CD4-positive, alpha-beta T cell treated with Interleukin-21 for 1 hour (primary cell): ENCODE results near the gene ADAM33.

Source experiments
- DNase-seq: peaks from one replicate; pipeline ENCODE4 v3.0.0-alpha.2; 2020

The ADAM33 gene

DNA sequence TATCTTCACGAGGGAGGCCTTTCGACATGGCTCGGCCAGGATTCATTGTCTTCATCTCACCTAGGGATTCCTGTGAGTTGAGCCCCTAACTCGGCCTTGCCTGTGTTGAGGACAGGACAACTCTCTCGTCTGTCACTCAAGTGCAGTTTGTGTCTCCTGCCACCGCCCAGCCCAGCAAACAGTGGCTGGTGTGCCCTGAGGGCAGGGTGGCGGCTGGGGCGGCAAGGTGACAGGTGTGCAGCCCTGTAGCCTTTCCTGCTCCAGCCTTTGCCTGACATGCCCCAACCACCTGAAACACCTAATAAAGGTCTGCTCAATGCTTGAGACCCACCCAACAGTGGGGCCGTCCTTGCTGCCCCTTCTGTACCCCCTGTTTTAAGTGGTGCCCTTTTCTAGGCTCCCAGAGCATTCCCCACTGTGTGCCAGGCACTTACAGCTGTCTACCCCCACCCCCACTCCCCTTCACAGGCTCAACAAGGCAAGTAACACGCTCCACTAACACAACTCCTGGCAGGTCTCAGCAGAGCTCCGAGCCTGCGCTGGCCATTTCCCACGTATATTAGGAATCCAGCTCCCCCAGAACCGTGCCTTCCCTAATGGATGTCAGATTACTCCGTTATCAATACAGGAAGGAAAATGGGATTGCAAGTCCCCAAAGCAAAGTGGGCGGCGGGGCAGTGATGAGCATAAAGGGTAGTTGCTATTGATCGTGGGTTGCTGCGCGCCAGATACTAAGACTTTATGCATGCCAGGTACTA, 36.3 kb downstream of the ADAM33 start:
- DNase-seq, result no peak

DNA sequence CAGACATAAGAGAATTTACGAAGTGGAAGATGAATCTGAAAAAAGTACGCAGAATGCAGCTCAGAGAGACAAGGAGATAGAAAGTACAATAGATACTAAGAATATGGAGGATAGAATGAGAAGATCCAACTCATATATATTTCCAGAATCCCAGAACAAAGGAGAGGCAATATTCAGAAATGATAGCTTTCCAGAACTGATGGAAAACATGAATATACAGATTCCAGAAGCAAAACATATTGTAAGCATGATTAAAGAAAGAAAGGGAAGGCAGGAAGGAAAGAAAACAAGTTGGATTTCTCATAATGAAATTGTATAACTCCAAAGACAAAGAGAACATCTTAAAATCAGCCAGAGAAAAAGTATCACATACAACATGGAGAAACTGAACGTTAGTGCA, 41.6 kb downstream of the ADAM33 start:
- DNase-seq, result no peak

DNA sequence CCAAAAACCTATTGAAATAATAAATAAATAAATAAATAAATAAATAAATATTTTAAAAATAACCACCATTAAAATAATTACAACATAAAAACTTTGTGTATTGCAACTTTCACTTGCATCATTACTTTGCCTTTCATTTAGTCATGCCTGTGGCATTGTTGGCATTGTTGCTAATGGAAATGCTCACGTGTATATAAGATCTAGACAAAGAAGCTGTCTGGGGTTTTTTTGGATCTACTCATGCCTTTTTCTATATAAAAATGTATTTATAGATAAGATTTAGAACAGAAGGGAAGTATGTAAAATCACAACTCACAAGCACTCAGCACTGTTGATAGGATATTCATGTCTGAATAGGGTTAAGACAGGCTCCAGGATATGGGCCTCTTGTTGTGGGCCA, 46.5 kb downstream of the ADAM33 start:
- DNase-seq, result no peak

DNA sequence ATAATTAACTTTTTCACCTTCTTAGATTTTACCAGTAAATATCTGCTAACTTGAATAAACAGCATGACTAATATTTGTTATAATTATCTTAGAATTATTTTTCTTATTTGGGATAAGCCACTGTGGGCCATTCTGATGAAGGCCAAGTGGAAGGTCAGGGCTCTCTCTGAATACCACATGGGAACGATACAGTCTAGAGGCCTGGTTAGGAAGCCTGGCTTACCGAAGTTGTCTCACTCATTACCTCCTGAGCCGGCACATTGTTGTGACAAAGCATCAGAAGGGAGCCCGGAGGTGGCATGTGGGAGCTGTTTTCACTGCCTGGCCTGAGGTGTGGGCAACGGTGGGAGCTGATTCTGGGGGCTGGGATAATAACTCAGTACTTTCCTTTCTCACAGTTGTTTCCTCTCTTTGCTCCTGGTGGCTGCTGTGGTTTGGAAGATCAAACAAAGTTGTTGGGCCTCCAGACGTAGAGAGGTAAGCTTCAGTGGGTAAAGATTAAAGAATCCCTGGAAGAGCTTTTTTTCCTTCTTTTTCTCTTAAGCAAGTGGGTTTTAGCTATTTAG, 47.8 kb downstream of the ADAM33 start:
- no peak for DNase-seq

DNA sequence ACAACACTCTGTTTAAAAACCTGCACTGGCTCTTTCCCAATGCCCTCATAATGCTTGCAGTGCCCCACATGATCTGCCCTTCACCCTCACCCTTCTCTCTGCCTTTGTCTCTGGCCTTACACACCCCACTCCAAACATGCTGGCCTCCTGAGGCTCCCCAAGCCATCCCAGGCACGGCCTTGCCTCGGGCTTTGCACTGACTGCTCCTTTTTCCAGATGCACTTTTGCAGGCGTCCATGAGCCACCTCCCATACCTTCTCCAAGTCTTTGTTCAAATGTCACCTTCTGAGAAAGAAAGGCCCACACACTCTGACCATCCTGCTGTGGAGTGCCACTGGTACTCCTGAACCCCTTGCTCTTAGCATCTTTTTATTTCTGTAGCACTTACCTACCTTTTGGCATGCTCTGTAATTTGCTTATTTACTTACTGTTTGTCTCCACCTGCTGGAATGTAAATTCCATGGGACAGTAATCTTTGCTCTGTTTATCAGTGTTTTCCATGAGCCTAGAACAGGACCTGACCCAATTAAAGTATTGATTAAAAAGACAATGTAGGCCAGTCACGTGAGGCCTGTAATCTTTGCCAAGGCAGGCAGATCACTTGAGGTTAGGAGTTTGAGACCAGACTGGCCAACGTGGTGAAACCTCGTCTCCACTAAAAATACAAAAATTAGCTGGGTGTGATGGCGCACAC, 49.4 kb downstream of the ADAM33 start:
- no peak for DNase-seq

DNA sequence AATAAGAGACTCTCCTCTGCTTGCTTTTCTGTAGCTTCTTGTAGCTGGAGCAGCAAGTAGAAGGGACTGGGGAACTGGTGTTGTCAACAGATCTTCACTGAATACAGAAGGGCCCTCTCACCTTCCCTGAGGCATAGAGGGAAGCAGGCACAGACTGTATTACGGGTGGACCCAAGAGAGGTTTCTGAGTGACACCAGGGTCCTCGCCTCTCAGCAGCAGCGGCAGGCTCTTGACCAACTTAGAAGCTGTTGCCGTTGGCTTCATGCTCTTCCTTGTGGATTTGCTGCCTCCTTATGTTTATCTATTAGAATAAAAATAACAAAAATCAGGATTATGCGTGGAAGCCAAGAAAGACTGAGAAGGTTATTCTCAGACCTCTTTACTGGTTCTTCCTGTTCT, 50.3 kb downstream of the ADAM33 start:
- DNase-seq, result no peak

DNA sequence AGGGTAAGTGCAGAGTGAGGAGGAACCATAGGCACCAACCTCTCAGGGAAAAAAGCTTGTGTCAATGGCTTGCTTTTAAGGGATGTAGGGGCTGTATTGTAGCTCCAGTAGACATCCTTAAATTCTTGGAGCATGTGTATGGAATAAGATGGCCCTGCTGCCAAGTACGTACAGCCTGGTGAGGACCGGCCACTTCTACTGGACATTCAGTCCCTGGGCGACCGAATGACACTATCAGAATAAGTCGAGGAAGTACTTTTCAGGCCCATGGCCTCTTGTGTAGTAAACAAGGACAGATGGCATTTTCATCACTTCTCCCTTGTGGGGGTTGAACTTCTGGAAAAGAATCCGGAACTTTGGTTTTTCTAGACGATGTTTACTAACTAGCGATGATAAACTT, 51.4 kb downstream of the ADAM33 start:
- DNase-seq, result no peak

DNA sequence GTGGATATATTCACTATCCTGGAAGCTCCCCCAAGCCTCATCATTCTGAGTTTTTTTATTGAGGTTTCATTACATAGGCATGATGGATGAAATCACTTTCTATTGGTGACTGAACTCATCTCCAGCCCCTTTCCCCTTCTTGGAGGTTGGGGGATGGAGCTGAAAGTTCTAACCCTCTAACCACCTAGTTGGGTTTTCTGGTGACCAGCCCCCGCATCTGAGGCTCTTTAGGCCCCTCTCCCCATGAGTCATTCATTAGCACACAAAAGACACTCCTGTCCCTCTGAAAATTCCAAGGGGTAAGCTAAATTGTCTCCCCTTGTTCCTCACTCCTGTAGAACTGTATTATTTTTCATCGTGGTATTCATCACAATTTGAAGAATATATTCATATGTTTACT, 51.9 kb downstream of the ADAM33 start:
- no peak for DNase-seq

DNA sequence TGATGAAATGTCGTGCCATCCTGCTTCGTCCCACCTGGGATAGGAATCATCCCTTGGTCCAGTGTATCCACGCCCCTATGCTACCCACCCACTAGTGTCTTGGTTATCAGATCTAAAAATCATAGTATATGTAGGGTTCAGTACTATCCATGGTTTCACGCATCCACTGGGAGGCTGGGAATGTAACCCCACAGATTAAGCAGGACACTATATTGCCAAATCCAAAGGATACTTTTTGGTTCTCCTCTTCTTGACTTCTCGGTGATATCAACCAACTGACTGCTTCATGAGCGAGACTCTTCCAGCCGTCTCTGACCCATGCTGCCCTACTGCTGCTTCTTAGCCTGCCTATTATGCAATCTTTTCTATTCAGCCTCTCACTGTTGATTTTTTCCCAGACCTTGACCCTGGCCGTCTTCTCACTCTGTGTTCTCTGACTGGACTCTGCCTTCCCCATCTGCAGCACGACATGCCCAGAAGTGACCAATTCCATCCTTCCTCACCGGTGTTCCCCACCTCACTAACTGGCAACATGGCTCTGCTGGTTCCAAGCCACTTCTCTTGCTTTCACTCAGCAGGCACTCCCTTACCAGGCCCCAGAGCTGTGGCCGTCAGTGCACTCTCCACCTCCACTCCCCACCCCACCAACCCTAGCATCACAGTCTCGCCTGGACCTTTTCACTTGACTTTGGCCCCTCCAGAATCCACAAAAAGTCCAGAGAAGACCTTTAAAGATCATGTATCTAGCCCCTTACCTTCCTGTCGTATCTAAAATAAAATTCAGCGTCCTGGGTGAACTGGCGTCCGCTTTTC, 53.1 kb downstream of the ADAM33 start:
- no peak for DNase-seq

DNA sequence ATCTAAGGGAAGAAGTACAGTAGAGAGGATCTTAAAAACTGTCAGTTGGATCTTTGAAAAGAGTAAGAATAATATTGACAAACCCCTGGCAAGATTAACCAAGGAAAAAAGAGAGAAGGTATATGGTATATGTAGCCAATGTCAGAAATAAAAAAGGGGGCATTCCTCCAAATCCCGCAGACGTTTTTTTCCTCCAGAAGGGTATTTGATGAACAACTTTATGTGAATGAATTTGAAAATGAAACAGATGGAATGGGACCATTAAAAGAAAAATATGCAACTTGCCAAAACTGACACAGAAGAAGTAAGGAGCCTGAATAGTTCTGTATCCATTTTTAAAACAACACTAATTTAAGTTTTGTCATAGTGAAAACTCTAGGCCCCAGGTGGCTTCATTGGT, 54.3 kb downstream of the ADAM33 start:
- no peak for DNase-seq

DNA sequence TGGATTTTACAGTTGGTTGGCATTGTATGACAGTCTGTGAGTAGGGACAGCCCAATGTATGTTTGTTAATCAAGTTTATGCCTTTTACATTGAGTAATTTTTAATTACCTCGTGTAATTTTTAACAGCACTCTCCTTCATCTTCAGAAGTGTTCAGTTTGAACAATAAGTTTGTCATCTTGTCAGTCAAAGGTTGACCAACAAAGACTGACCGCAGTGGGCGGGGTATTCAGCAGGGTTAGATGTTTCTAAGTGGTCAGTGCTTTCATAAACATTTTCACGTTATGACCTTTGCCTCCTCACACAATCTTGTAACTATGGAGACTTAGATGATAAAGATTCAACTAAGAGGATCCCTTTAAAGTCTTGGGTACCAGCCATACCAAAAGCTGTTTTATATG, 59.4 kb downstream of the ADAM33 start:
- no peak for DNase-seq

DNA sequence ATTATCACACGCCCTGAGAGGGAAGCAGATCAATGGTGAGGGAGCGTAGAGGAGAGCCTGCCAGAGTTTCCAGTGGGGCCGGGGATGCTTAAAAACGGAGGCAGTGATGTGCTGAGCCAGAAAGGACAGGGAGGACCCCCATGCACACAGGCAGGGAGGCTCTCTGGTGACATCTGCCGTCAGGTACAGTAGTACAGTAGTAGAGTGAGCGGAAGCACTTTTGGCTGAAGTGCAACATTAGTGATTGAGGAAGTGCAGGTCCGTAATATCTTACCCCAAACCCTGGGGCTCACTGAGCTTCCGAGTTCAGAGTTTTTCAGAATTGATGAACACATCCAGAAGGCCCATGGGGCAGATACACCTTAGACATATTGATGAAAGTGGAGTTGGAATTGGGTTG, 60.7 kb downstream of the ADAM33 start:
- DNase-seq, result no peak
